HG03064 (cell line): ENCODE results near the gene SPOP.

Experiments
- ATAC-seq: cut with Tn5 transposase; IDR thresholded peaks from one replicate; pipeline ENCODE4 v1.9.1; 2021; ENCODE audit warnings: low read depth; ENCODE audit not compliant: unreplicated experiment

The SPOP gene

DNA sequence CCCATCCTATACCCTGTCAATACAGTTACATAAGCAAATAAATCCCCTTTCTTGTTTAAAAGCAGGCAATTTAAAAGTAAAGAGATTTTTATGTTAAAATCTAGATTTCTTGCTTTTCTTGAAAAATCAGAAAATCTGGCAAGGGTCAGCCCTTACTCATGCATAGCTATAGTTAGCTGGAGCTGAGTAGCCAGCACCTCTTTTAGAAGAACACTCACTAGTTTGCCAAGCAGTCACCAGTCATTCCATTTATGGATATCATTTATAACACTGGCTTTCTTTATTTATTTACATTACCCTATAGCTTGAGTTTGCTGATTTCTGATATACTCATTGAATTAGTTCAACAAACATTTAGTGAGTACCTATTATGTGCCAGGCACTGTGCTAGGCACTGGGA, 56.5 kb downstream of the SPOP start:
- no peak for ATAC-seq

DNA sequence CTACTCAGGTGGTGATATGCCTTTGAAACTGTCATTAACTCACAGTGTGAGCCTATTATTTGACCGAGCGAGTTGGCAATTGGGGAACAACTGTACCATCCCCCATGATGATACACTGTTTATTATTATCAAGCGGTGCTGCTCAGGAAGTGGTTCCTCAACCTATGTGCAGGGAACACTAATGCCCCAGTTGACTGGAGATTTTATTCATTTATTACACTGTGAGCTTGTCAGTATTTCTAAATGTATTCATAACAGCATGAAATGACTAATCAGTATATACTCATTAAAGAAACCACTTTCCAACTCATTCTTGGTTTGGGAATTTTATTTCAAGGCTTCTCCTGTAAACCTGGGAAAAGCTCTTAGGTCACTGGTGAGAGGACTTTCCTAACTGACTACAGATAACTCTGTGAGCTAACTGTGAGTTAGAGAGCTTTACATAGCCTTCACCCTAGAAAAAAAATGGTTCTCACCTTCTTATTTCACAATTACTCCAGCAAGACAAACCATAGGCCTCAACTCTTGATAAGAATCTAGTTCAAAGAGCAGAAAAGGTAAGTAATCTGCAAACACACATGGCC, 59.8 kb downstream of the SPOP start:
- ATAC-seq: no peak

DNA sequence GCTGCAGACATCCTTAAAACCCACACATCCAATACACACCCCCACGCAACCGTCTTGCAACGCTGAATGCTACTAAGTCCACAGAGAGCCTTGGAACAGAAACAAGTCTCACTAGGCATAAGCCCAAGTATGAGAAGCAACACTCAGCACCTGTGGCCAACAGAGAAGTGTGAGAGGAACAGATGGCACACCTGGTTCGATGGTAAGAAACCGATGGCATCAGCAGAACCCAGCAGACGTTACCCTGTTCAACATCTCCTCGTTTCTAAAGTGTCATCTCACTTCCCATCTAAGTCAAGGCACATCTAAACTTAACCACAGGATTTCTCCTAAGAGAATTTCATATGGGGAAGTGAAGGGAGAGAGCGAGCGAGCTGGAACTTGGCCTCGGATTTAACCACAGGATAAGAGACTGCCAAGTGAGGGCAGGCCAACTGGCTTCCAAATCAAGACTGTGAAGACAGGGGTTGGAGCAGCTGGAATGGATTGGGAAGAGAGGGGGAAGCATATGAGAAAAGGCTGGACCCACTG, 61.2 kb downstream of the SPOP start:
- no peak for ATAC-seq

DNA sequence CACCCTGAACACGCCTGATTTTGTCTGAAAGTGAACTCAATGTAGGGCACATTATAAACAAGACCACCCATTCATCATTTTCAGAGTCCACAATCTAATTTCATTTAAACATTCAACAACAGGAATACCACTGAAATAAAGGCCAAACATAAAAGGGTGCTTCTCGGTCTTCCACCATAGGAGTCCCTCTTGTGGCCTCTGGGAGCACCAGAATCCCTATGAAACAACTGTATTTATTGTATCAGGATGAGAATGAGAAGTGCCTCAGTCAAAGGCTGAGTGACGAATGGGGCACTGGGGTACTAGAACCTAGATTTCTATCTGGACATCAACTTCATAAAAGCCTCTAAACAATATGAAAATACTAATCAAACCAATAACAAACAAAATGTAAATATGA, 61.8 kb downstream of the SPOP start:
- ATAC-seq: no peak

DNA sequence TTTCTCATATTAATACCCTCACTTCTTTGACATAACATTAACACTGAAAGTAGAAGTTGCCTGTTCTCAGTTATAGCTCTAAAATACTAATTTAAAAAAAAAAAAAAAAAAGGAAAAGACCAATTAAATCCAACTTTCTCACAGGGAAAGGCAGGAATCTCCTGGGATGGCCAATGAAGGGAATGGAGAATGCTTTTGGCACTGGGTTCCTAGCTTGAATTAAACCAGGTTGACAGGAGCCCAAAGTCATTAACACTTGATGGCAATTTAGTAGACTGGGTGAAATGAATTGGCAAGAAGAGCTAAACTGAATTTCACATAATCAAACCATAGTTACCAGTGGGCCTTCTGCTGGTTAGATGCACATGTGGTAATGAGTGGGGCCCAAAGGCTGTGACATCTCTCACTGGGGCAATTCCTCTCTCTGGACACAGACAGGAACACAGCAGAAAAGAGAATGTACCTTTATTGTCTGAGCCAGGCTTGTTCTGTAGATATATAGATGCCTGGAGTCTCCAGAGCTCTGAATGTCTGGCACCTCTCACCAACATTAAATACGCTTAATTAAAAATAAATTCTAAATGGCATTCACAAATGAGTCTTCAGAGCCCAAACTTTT, 64.6 kb downstream of the SPOP start:
- no peak for ATAC-seq

DNA sequence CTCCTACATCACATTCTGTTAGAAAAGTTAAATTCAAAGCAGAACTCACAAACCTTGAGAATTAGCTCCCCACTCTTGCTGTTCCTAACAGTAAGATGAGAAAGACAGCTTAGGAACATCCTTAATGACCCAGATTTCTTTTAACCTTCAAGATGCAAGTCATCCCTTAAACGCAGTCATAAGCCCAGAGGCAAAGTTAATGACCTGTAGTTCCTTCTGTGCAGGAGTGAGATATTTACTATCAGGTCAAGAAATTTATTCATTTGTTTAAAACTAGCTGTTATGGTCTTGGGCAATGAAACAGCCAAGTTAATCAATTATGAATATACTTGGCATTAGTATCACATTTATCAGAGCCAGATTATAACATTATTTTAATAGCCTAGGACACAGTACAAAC, 65.2 kb downstream of the SPOP start:
- ATAC-seq: no peak

DNA sequence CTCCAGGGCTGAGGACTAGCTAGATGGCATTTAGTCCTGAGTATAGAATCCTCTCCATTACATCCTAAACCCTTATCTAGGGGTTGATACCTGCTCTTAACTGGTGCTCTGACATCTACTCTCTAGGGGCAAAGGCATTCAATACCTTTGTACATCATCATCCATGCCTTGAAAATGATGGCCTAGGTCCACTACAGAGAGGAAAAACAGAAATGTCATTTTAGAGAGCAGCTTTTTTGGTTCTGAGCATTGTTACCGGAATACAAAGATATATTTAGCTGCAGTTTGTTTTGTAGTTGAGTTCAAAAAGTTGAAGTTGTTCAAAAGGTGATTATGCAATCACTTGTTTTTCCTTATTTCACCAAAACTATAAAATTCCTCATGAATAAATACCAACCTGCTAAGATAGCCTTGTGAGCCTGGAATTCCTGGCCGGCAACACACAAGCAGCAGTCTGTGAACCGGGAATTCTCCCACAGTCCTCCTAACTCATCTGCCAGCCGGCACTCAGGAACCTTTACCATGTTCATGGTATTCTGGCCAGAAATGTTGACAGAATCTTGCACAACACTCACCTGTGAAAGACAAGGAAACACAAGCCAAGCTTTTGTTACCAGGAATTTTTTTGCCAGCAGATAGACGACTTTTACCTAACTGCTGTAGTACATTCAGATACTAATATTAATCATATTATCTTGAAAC, 66.9 kb downstream of the SPOP start:
- no peak for ATAC-seq

DNA sequence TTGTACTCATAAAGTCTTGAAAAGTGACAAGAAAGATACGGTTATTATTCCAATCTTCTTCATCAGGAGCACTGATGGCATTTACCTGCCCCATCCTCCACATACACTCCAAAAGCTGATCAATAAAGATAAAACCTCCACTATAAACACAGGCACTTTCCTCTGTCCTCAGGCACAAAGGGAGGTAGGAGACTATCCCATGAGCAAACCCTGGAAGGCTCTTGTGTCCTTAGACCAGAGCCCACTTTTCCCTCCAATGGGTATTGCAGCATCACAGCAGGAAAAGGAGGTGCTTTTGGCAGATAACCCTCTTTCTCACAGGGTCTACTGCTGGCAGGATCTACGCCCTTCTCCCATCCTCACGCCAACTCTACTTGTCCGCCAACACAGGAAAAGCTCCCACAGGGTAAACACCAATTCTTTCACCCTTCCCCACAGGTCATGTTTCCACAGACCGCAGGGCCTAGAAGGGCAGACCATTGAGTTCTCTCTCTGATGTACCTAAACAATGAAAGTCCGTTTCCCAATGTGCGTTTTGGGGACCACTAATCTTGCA, 73.5 kb downstream of the SPOP start:
- no peak for ATAC-seq

DNA sequence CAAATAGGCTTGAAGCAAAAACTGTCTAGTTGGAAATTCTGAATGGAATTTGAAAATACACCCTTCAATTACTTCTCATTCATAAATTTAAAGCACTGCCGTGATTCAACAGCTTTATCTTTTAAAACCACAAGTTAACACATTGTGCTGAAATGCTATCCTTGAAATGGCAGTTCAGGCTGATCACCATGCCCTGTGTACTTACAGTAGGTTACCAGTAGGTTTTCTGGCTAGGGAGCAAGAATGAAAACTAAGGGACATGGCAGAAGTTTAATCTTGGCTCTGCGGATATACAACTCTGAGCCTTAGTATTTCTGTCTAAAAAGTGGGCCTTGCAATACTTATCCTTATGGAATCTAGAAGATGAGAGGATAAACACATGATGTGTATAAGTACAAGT, 74.2 kb downstream of the SPOP start:
- no peak for ATAC-seq

DNA sequence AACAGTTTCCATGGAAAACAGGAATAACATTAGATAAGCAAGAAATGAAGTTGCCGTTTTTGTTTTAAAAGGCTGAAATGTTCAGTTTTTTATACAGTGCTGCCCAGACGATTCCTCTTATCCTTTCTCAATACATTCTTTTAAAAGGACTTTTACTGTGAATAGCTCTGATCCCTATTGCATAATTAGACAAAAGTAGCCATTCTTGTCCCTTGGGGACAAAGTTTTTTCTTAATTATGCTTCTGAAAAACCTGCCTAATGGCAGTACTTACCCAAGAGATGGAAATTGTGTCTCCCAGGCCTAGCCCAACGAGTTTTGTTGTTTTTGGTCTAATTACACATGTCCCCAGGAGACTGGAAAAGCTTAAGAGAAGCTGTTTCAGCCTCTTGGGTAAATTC, 74.7 kb downstream of the SPOP start:
- ATAC-seq: no peak

DNA sequence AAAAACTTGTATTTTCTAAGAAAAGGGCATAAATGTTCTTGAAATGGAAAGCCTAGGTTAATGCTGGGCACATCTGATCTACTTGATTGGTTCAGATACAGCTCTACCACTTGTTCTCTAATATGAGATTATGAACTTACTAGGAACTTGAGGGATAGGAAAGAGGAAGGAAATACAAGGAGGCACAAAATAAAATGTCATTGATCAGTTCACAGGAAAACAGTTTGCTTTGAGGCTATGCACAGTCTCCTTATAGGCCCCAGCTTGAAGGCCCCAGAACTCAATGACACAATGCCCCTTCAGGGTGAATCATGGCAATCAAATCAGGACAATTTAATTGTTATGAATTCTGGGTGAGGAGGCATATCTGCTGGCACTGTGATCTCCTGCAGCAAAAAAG, 75.1 kb downstream of the SPOP start:
- no peak for ATAC-seq

DNA sequence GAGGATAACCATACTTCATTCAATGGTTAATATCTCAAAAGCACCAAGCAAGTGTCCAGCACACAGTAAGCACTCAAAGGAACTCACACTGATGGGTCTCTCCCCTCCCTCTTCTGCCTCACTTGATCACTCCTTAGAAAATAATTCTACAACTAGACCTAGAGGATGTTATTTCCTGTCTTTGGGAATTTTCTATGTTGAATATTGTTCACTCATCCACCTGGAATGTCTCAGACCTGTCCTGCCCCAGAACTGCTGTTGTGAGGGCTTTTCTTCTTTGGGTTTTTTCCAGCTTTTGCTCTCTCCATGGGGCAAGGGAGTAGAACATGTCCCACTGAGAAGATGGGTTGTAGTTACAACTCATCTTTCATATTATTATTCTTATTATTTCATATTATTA, 76.9 kb downstream of the SPOP start:
- ATAC-seq: no peak

DNA sequence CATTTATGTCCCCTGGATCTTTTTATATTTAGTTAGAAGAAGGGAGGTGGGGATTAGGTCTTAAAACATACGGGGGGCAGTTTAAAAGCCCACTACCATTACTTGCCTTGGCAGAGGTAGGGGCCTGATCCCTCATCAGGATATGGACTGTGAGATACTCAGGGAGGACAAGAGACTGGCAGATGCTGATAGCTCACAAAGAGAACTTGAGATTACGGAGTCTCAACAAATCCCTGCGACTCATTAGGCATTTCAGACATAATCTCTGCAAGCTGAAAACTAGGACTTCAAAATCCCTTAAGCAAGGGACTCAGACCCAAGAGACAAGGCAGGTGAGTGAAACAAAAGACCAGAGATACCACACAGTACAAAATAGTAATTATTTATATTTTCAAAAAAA, 79.0 kb downstream of the SPOP start:
- no peak for ATAC-seq

DNA sequence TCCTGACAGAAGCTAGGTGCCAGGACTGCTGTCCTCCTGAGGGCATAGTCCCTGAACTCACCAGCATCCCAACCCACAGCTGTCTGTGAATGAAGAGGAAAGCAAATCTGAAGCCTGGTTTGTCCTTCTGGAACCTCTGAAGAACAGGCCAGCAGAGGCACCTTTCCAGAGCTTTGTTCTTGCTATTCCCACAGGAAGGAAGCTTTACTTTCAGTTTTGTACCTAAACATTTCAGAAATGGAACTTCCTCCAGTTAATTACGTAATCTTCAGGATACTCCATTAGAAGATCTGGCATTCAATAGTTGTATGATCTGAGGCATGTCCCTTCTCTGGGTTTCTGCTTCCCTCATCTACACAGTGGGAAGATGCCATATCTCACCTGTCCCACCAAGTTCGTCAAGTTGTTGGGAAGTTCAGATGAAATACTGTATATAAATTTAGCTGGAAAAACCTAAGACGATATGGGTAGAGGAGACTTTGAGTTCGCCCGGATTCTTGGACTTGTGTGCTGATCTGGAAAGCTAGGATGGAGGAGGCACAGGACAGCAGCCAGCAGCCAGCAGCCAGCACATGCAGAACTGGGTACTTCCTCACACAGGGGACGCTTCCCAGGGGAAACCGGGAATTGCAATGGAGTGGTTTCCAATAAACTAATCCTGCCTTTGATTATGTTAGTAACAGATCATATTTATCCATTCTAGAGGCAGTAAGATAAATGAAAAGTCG, 79.8 kb downstream of the SPOP start:
- ATAC-seq: no peak

DNA sequence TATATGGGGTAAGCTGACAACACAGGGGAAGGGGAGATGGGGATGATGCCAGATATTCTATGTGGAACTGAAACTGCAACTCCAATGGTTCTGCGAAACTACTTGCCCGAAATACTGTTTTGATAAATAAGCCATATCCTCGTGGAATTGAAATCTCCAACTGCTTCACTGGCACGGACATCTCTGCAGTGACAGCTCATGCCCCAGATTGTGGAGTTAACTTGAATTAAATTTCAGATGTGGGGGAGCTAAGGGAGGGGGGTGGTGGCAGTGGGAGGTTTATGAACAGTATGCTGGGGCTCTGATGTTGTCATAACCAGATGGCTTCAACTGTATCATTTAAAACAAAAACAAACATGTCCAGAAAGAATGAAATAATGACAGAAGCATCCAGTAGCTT, 80.5 kb downstream of the SPOP start:
- no peak for ATAC-seq

DNA sequence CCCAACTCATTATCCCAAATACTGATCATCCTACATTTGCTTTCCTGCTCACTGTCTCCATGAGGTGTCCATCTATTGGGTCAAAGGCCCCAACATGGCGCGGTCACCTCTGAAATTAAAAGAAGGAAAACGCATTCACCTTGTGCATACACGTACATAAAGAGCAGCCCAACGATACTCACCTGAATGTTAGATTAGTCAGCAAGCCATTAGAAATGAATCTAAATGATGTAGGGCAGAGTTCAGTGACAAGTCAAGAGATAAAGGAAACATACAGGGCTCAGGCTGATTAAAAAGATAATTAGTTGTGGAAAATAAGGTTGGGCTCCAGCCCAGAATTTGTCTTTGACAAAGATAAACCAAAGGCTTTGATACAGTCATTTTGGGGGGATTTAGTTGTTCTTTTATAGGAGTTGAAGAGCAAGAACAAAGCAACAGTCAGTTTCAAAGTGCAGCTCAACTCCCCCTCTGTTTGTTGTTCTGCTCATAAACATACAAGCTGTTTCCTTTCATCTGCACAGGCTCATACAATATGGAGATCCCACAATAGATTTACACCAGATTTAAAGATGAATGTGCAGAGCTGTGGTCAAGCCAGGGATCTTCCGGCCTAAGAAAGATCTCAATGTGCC, 81.2 kb downstream of the SPOP start:
- no peak for ATAC-seq

DNA sequence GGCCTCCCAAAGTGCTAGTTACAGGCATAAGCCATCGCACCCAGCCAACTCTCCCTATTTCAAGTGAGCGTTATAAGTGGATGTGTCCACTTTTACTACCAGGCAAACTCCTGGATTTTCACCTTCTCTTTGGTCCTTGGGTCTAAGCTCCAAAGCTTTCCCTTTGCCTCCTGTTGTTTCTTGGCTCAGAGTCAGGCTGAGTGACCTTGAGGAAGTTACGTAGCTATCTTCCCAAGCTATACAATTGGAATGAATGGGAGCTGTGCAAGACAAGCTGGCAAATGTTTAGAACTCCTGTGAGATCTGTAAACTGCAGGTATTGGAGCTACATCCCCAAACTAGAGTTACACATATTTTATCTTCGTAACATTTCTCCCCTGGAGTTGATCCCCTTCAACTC, 81.9 kb downstream of the SPOP start:
- ATAC-seq: no peak

DNA sequence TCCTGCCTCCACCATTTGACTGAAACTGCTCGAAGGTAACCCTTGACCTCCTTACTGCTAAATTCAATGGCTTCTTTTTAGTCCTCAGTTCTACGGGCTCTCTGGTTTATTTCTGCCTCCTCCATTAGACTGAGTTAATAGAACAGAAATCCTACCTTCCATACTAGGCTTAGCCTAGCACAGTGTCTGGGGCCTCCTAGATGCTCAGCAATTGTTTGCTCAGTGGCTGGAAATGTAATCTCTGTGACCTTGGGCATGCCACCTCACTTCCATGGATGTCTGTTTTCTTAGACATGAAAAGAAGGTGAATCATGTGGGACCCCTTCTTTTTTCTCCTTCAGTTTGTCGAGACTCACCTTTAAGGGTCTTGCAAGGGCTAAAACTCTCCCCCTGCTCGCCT, 82.6 kb downstream of the SPOP start:
- no peak for ATAC-seq

DNA sequence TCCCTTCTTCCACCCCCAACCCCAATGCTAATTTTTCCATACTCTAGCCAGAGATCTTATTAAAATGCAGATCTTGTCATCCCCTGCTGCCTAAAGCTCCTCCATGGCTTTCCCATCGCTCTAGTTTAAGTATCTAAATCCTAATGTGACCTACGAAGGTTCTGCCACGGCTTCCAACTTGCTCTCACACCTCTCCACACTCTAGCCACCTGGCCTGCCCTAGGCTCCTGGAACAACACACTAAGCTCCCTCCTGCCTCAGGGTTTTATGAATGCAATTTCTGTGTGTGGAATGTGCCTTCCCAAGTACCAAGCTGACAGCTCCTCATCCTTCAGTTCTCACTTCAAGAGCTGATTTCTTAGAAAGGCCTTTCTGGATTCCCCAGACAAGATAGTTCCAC, 85.6 kb downstream of the SPOP start:
- no peak for ATAC-seq

DNA sequence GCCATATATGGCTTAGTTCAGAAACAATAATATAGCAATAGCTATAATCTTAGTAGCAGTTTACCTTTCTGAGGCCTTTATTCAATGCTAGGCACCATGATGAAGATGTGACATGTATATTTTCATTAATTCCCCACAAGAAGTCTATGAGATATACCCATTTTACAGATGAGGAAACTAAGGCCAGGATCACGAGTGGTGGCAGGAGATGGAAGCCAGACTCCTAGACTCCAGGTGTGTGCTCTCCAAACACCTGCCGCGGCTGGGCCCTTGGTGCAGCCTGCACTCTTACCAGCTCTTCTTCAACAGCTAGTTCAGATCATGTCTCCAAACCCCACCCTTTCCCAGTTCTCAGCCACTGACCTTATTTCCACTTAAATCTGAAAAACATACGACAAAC, 87.0 kb downstream of the SPOP start:
- ATAC-seq: no peak

DNA sequence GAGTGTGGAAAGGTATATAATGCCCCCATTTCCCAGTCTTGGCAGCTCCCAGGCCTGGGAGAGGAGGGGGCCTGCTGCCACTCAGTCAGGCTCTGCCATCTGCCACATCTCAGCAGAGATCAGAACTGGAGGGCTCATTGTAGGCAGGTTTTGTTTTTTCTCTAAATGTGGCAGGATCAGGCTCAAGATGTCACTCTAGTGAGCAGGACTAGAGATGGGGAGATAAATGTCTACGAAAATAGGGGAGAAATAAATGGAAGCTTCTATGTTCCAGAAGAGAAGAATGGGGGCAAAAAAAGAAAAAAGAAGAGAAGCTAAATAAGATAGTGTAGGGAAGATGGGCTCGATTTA, 88.3 kb downstream of the SPOP start:
- ATAC-seq: no peak
